GM12872 (cell line): ENCODE results near the gene EAF1.

Source experiments
- TF ChIP-seq, protein P1 (sequence below): IDR thresholded peaks from 3 replicates; pipeline ENCODE4 v1.5.1; 2011; ENCODE audit warnings: low read depth, mild to moderate bottlenecking, low read length, moderate library complexity; ENCODE audit not compliant: insufficient read depth

Gene EAF1

GRCh38 chr3:15486020-15486419, 58.6 kb downstream of the EAF1 start:
- TF ChIP-seq, protein P1, sequence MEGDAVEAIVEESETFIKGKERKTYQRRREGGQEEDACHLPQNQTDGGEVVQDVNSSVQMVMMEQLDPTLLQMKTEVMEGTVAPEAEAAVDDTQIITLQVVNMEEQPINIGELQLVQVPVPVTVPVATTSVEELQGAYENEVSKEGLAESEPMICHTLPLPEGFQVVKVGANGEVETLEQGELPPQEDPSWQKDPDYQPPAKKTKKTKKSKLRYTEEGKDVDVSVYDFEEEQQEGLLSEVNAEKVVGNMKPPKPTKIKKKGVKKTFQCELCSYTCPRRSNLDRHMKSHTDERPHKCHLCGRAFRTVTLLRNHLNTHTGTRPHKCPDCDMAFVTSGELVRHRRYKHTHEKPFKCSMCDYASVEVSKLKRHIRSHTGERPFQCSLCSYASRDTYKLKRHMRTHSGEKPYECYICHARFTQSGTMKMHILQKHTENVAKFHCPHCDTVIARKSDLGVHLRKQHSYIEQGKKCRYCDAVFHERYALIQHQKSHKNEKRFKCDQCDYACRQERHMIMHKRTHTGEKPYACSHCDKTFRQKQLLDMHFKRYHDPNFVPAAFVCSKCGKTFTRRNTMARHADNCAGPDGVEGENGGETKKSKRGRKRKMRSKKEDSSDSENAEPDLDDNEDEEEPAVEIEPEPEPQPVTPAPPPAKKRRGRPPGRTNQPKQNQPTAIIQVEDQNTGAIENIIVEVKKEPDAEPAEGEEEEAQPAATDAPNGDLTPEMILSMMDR = no peak

- TF ChIP-seq, protein P1 = no peak
Observed at GRCh38 chr3:15486979-15487378, 59.6 kb downstream of the EAF1 start.

DNA sequence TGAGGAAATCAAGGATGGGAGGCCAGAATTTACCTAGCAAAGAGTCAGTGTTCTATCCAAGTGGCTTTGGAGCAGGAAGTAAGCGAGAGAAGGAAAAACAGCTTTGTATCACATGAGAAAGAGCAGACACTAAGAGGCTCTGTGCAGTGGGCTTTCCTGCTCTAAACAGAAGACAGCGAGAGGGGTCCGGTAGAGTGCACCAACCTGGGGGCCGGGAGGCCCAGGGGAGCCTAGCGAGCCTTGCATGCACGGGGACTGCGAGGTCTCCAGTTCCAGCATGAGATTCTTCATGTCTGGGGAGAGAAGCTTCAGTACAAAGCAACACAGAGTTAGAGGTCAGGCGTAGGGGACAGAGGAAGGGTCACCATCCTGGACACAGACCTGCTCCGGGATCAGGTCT, 60.6 kb downstream of the EAF1 start:
- TF ChIP-seq, protein P1 = no peak

- TF ChIP-seq, protein P1 = no peak
Observed at GRCh38 chr3:15490158-15490557, 62.8 kb downstream of the EAF1 start.

- TF ChIP-seq, protein P1 = no peak
Observed at GRCh38 chr3:15491143-15491542, 63.7 kb downstream of the EAF1 start.
